ENCODE measurements around the gene CDC14B. TPM values are rescaled to one million over a fixed set of nuclear protein-coding genes. Genes with fewer than 3 reads are reported as not detected.

Gene CDC14B
- total and polyA plus RNA-seq, 2 of the 4 experiments (the other 2 are of a cell fraction): 9.7 to 26.3 TPM

GRCh38 chr9:96532173-96532572 lies 87.5 kb downstream of the CDC14B start:
- H4K5ac ChIP-seq (ENCODE audit: low read depth, low read length): no peak overlapping the region
- ChIA-PET CTCF (no interaction called here), POLR2A (ENCODE audit: unreplicated experiment) (no interaction called here)
- dilution Hi-C loops (cut with HindIII; ENCODE audit: low sequenced_read_pairs, unreplicated experiment): no loop called here
- no peaks in the 10 kb centered on the region for H3K79me1 ChIP-seq (ENCODE audit: low read depth in 1 of 2, low read length in 2 of 2)
- no peak overlapping the region for H2BK15ac ChIP-seq (ENCODE audit: low read depth, low read length)
- ATAC-seq (ENCODE audit: low read depth): no peak
- in situ Hi-C loops (cut with MboI; ENCODE audit: low sequenced_read_pairs): no loop called here
- no peak overlapping the region for H3K4me2 ChIP-seq (ENCODE audit: low read depth, low read length)
- no peak overlapping the region for H2AK5ac ChIP-seq (ENCODE audit: low read depth, low read length)
- H3K9ac ChIP-seq (ENCODE audit: low read depth, low read length): no peak overlapping the region
- H3K27ac ChIP-seq (ENCODE audit: insufficient read depth, low read length): no peak overlapping the region
- no peak overlapping the region for H2BK120ac ChIP-seq (ENCODE audit: low read depth, low read length)
- H2BK5ac ChIP-seq (ENCODE audit: low read depth, low read length, poor library complexity, severe bottlenecking): no peak overlapping the region
- H3K4me1 ChIP-seq (ENCODE audit: control insufficient read depth, insufficient read depth, low read length): no peaks in the 10 kb centered on the region
- no peak overlapping the region for H3K56ac ChIP-seq (ENCODE audit: extremely low read depth, insufficient read depth, low read length)
- no peak overlapping the region for H2AK9ac ChIP-seq (replicated peaks; ENCODE audit: low read depth, low read length, poor library complexity)
- H4K91ac ChIP-seq (ENCODE audit: insufficient read depth, low read depth, low read length): no peak overlapping the region
- H2AFZ ChIP-seq (replicated peaks; ENCODE audit: low read length, poor library complexity): no peak overlapping the region
- TF ChIP-seq NFE2L2 (IDR thresholded peaks at IDR 0.05; ENCODE audit: low read depth, low read length): no peak
- no peak for TF ChIP-seq MXI1 (IDR thresholded peaks at IDR 0.05; ENCODE audit: borderline replicate concordance, low read depth, low read length)
- no peak overlapping the region for H3K4me3 ChIP-seq (ENCODE audit: insufficient read depth, low read depth, low read length)
- H4K8ac ChIP-seq (ENCODE audit: low read depth in 2 of 2, low read length in 2 of 2): no peak overlapping the region
- no peaks in the 10 kb centered on the region for H4K20me1 ChIP-seq (ENCODE audit: insufficient read depth, low read length)
- H3K27me3 ChIP-seq (ENCODE audit: control insufficient read depth, insufficient read depth, low read length): no peaks in the 10 kb centered on the region
- peaks cover 5% of the 10 kb centered on the region for H3K36me3 ChIP-seq (ENCODE audit: control insufficient read depth, insufficient read depth, low read length)
- H3K4ac ChIP-seq (ENCODE audit: low read depth, low read length): no peak overlapping the region
- intact Hi-C loops (cut with micrococcal nuclease): loop anchor here (1.0 kb wide), 1 partner anchor 8 kb away; no protein-coding TSS in a partner anchor
- no peak overlapping the region for H3K23ac ChIP-seq (ENCODE audit: low read depth, low read length)
- no peak overlapping the region for H3K18ac ChIP-seq (ENCODE audit: low read depth, low read length)
- H3K9me3 ChIP-seq (ENCODE audit: control insufficient read depth, insufficient read depth, low read length): no peaks in the 10 kb centered on the region
- no peak for DNase-seq
- no TSS peak for BruUV-seq (replicated peaks)
- no peak overlapping the region for H3K14ac ChIP-seq (replicated peaks; ENCODE audit: low read depth, low read length)
- H3K9me1 ChIP-seq (ENCODE audit: insufficient read depth, low read length): no peaks in the 10 kb centered on the region; the same call in 1 of the 2 replicates
- H2BK20ac ChIP-seq (ENCODE audit: low read depth, low read length): no peak overlapping the region

Measured in IMR-90 (cell line).